GM20000 (cell line): ENCODE results near the gene FGFR2.

Experiments used
- DNase-seq: peaks from one replicate; pipeline ENCODE4 v3.0.0; 2012; ENCODE audit warnings: low spot score
- TF ChIP-seq, protein P1 (sequence below): IDR thresholded peaks from 2 replicates; pipeline ENCODE4 v1.5.1; 2012; ENCODE audit warnings: mild to moderate bottlenecking, control low read depth; ENCODE audit errors: extremely low read depth, missing control alignments

The FGFR2 gene

DNA sequence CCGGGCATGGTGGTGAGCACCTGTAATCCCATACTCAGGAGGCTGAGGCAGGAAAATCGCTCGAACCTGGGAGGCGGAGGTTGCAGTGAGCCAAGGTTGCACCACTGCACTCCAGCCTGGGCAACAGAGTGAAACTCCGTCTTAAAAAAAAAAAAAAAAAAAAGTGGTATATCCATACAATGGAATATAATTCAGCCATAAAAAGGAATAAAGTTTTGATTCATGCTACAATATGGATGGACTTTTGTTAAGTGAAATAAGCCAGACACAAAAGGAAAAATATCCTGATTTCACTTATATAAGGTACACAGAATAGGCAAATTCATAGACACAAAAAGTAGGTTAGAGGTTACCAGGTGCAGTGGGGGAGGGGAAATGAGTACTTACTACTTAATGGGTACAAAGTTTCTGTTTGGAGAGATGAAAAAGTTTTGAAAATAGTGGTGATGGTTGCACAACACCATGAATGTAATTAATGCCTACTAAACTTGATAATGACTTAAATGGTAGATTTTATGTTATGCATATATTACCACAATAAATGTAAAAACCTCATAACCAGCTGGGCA, 53.9 kb downstream of the FGFR2 start:
- TF ChIP-seq, protein P1, sequence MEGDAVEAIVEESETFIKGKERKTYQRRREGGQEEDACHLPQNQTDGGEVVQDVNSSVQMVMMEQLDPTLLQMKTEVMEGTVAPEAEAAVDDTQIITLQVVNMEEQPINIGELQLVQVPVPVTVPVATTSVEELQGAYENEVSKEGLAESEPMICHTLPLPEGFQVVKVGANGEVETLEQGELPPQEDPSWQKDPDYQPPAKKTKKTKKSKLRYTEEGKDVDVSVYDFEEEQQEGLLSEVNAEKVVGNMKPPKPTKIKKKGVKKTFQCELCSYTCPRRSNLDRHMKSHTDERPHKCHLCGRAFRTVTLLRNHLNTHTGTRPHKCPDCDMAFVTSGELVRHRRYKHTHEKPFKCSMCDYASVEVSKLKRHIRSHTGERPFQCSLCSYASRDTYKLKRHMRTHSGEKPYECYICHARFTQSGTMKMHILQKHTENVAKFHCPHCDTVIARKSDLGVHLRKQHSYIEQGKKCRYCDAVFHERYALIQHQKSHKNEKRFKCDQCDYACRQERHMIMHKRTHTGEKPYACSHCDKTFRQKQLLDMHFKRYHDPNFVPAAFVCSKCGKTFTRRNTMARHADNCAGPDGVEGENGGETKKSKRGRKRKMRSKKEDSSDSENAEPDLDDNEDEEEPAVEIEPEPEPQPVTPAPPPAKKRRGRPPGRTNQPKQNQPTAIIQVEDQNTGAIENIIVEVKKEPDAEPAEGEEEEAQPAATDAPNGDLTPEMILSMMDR: no peak
- no peak for DNase-seq

DNA sequence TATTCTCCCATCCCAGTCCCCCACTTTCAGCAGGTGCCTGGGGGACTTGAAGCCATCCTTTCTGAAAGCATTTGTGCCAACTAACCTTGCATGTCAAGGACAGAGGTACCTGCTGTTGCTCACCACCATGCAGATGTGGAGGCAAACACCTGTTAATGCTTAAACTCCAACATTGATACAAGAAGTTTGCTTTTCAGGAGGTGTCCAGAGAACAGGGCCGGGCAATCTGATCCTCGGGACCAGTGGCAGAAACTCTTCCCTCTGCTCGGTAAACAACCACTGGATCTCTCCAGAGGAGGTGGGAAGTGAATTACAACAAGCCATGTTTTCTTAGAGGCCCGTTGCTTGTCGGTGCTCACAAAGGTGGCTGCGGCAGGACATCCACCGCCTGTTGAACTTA, 54.7 kb downstream of the FGFR2 start:
- no peak for DNase-seq
- TF ChIP-seq, protein P1: no peak

DNA sequence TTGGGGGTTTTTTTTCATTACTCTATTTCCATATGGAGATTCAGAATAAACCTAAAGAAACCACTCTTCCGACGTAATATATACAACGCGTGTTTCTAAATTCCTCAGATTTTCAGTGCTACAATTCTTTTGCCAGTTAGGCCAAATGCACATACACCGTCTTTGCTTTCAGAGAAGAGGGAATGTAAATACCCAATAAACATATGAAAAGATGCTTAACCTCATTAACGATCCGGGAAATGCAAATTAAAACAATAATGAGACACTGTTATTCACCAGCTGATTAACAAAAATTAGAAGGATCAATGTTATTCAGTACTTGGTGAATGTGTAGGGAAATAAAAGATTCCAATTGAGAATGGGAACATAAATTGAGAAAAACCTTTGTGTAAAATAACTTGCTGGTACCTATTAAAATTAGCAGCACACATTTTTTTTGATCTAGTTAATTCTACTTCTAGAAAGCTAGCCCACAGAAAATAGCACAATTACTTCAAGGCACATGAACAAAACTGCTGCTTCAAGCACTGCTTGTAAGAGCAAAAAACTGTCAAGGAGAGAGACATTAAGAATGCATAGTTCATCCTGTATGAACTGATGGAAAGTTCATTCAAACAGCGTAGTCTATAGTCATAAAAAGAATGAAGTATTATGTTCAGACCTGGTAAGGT, 56.7 kb downstream of the FGFR2 start:
- DNase-seq: no peak
- TF ChIP-seq, protein P1: no peak

DNA sequence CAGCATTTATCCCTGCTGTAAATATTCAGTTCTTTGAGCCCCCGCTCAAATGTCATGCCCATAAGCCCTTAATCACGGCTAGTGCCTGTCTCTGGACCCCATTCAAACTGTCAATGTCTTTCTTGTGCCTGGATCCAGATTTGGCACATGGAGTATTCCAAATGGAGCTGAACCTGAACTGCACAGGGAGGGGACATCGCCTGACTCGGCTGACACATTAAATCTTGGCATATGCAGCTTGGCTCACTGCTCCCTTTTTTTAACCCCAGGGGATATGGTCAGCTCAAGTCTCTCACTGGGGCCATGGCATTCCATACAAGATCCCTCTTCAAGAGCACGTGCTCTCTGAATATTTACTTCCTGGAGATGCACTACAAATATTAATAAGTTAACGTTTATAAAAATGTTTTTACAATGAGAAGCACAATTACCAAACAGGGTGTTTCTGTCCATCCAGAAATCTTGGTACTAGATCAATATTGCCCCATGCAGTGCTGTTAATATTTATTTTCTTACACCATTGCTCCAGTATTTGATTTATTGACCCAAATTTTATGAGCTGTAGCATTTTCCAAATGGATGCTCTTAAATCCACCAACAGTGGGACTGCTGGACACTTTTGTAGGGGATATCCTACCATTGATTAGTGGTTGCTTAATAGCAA, 57.4 kb downstream of the FGFR2 start:
- DNase-seq: no peak

DNA sequence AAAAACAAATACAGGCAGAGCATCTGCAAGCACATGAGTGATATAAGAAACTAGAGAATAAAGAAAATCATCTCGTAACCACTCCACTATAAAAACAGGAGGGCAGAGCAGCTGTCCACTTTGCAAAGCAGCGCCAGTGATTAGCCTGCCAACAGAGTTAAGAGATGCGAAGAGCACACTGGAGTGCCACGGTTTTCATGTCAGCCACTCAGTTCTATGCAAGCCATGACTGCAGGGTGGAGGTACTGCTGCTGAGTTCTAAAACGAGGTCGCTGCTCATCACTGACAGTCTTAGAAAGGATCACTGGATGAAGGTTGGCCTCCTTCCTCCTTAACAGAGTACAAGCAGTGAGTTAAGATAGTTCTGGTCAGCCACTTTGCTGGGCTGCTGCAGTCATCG, 58.5 kb downstream of the FGFR2 start:
- TF ChIP-seq, protein P1: no peak
- DNase-seq: no peak

More for the DNA sequence above, 57.4 kb downstream of the FGFR2 start:
- TF ChIP-seq, protein P1: no peak

DNA sequence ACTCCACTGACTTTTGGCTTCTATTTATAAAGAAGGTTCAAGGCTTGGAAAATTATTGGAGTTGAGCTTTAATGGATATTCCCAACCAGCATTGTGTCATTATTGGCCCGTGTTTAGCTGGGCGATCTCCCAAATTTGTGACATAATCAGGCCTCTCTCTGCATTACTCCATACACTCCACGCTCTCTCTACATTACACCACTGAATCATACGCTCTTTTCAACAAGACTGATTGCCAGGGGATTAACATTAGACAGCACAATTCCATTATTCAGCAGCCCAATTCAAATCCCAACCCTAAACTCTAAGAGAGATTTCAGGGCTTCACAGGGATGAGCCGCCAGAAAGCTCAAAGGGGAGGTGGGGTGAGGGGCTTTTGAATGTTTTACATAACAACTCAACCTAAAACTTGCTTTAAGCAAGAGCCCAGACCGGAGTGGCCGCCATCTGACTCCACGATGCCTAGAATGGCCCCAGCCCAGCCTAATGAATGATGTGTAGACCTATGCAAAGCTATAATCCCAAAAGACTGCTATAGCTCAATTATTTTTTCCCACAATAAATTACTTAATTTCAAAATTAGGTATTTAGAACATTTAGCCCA, 61.8 kb downstream of the FGFR2 start:
- DNase-seq: no peak
- TF ChIP-seq, protein P1: no peak

DNA sequence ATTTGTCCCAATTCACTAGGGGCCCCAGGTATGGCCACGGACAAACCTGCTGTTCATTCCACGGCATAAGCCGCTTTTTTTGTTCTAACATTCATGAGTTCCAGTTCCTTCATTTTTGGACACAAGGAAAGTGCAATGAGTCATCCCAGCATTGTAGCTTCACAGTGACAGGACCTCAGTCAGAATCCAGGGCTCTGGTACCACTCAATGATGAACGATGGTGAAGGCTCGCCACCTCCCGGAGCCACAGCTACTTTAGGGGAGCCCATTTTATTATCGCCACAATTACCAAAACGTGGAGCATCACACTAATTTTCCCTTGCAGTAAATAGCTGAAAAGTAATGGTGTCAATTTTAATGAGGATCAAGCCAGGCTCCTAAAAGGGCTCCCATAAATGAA, 62.9 kb downstream of the FGFR2 start:
- no peak for DNase-seq
- TF ChIP-seq, protein P1: no peak
